ENCODE results near the gene LIPC.

LIPC gene

GRCh38 chr15:58437531-58438105 lies 5.8 kb downstream of the LIPC start:
- no peak for DNase-seq

GRCh38 chr15:58438111-58438510 lies 6.3 kb downstream of the LIPC start:
- no peak for DNase-seq

GRCh38 chr15:58438956-58439355 lies 7.2 kb downstream of the LIPC start:
- DNase-seq: no peak

- DNase-seq: no peak
These were observed 8.5 kb downstream of the LIPC start for GRCh38 chr15:58440158-58440910.

GRCh38 chr15:58440922-58441321 lies 9.1 kb downstream of the LIPC start:
- no peak for DNase-seq

DNA sequence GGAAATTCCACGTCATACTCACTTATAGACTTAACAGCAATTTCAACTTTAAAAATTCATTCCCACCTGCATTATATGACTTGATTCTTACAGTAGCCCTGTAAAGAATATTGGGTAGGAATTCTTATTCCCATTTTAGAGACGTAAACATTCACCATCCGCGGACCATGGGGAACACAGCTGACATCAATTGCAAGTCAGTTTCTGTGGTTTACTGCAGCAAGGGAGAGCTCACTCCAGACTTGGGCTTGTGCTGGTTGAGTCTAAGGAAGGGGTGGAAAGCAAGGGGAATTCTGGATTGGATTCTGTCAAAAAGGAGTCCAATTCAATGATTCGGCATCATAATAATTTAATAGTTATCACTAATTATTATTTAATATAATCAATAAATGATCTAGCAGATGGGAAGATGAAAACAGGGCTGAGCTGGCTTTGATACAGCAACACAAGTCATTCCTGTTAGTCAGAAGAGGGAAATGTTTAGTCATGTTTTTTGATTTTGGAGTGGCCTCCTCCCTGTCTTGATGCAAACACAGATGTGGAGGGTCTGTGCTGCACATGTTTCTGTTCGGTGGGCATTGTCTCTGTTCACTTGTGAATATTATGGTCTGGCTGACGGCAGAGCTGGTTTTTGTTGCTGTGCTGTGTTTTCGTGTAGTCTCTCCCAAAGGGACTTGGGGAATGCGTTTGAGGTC lies 9.7 kb downstream of the LIPC start:
- DNase-seq: no peak

GRCh38 chr15:58442122-58442521 lies 10.3 kb downstream of the LIPC start:
- DNase-seq: no peak

DNA sequence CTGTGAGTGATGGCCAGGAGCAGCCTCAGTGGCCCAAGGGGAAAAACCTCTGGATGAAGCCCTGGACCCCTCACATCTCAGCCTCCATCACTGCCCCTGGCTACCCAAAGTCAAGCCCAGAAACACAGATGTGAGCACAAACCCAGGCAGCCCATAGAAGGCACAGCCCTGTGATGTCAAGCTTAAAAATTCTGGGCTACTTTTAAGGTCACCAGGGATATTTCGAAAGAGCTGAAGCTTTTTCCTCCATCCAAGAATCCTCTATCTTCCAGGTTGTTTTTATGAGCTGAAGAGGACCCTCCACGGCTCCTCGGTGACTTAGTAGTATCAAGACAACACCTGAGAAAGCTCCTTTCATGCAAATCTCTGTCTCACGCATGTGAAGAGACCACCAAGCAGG lies 11.5 kb downstream of the LIPC start:
- DNase-seq: no peak

DNA sequence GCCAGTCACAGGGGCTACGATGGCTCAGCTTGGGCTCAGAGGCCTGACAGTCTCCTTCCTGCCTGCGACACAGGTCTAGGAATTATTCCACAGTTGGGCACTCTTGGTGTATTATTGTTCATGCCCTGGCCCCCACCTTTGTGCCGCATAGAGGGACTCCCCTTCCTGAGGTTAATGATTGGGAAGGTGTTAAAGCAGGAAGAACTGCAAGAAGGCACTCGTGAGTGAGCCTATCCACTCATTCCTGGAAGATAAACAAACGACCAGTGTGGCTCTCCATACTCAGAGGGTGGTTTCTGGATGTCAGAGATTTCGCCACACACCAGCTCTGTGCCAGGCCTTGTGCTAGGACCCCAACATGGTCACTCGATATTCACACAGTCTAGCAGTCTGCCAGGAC lies 12.3 kb downstream of the LIPC start:
- DNase-seq: no peak

DNA sequence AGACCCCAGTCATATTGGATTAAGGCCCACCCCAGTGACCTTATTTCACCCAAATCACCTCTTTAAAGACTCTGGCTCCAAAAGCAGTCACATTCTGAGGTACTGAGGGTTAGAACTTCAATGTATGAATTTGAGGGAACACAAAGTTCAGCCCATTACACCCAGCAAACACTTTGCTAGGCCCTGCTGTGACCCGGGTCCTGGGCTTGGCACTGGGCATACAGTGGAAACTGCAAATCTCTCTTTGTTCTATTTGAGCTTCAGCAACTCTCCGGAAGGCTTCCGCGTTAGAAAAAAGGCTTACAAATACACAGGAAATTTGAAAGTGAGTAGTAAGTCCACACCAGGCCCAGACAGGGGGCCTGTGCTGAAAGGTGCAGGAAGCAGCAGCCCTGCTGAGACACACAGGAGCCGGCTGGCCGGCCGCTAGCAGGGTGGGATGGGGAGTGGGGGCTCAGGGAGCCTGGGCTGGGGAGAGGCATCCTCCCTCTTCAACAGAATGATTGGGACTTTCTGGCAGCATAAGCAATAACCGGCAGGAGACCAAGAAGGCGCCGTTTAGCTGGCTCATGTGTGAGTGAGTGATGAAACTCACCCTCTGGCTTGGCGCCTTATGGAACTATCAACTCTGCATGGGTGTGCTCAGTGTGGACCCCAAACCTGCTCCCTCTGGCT lies 13.0 kb downstream of the LIPC start:
- no peak for DNase-seq

DNA sequence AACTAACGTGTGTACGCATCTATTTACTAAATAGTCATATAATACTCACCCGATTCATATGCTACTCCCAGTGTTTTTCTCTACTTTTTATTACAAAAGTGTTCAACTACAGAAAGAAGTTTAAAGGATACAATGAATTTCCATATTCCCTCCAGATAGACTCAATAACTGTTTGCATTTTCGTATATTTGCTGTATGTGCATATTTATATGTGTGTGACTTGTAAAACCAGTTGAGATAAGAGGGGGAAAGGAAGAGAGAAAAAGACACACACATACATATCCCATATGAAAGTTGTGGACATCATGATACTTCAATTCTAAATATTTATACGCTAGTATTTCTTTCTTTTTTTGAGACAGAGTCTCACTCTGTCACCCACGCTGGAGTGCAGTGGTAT lies 14.1 kb downstream of the LIPC start:
- no peak for DNase-seq

DNA sequence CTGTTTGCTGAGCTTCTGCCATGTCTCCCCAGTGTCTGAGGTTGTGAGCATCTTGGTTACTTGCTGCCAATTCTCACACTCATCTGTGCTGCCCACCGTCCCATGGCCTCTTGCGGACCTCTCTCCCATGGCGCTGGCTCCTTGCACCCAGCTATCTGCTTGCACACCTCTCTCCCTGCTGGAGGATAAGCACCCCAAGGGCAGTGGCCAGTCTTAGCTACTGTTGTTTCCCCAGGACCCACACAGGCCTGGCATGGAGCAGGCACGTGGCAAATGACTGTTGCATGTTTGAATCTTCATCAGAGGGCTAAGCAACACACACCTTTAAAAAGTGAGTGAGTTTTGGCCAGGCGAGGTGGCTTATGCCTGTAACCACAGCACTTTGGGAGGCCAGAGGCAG lies 14.7 kb downstream of the LIPC start:
- DNase-seq: no peak

GRCh38 chr15:58447271-58448010 lies 15.7 kb downstream of the LIPC start:
- no peak for DNase-seq

GRCh38 chr15:58448331-58448730 lies 16.5 kb downstream of the LIPC start:
- no peak for DNase-seq

DNA sequence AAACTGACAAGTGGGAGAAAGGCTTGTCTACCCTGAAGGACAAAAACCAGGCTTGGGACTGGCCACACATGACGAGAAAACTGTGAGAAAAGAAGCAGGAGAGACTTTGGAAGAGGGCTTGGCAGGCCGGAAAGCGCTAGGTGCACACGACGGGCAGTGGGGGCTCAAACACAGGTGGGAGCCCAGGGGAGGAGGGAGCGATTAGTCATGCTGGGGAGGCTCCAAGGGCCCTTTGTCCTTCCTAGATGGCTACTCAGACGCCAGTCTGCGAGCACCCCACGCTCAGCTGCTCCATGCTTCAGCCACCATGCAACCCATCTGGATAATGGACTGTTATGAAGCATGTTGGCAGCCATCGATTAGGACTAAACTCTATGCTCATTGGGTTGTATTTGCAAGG lies 17.1 kb downstream of the LIPC start:
- no peak for DNase-seq

DNA sequence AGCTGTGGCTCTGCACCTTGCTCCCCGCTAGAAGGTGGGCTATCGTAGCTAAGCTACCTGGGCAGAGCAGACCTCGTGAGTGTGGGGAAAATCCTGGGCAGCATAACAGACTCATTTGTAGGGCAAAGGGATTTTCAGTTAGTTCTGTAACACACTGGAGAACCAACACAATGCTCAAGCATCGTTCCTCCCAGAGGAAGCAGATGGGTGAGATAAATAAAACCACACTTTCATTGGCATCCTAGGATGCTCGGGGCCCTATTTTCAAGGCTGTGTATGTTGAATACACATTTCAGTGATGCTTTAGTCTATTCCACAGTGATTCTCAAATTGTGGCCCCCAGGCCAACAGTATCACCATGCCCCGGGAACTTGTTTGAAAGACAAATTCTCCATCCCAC lies 20.0 kb downstream of the LIPC start:
- no peak for DNase-seq

DNA sequence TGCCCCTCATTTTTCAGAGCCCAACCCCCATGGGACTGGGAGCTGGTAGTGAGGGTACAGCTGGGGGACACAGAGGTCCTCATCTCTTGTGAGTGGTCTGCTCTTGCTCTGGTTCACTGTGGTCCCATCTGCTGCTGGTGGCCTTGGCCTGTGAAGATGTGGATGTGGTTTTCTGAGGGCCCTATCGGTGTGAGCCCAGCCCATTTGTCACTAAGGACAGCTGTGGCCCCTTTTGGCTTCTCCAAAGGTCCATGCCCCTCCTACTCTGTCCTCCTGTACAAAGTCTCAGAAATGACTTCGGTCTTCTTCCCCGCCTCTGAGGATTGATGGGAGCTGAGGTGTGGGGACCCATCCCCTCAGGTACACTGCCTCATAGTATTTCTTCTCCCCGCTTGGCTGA lies 21.0 kb downstream of the LIPC start:
- no peak for DNase-seq

- DNase-seq: no peak
These were observed 22.4 kb downstream of the LIPC start for GRCh38 chr15:58453931-58454793.

GRCh38 chr15:58454950-58455401 lies 23.2 kb downstream of the LIPC start:
- DNase-seq: no peak

- DNase-seq: no peak
These were observed 25.7 kb downstream of the LIPC start for GRCh38 chr15:58457466-58457965.

GRCh38 chr15:58458076-58458475 lies 26.3 kb downstream of the LIPC start:
- DNase-seq: no peak

GRCh38 chr15:58459045-58459444 lies 27.3 kb downstream of the LIPC start:
- no peak for DNase-seq

Data from activated effector memory CD4-positive, alpha-beta T cell treated with anti-CD3 and anti-CD28 coated beads, Interleukin-2, amount 50 U/mL, for 16 hours (primary cell).